GM19463 (cell line): ENCODE measurements around the gene ATP11A.

Source experiments
- ATAC-seq: cut with Tn5 transposase; IDR thresholded peaks from one replicate; pipeline ENCODE4 v1.9.1; 2021; ENCODE audit warnings: mild to moderate bottlenecking, moderate library complexity; ENCODE audit not compliant: unreplicated experiment

ATP11A gene

GRCh38 chr13:112756967-112757758 is 67.3 kb downstream of the ATP11A start:
- ATAC-seq, result no peak

- ATAC-seq, result no peak
Observed at GRCh38 chr13:112757759-112758086, 67.9 kb downstream of the ATP11A start.

- ATAC-seq, result no peak
Observed at GRCh38 chr13:112759053-112759452, 69.2 kb downstream of the ATP11A start.

DNA sequence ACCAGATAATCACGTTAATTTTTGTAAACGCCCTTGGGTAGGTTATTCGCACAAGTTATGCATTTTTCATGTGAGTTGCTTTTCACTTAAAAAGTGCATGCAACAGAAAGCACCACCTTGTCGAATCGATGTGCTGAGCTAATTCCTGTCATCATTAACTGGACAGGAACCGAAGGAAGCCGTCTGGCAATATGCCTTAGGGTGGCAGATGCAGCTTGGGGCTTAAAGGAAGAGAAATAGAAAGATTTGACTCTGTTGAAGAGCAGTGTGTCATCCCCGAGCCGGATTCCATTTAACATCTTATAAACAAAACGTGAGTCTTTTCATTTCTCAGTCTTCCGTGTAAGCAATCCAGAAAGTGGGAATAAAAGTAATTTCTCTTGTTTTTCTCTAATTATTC is 70.0 kb downstream of the ATP11A start:
- no peak for ATAC-seq

GRCh38 chr13:112760435-112760834 is 70.6 kb downstream of the ATP11A start:
- ATAC-seq, result no peak

DNA sequence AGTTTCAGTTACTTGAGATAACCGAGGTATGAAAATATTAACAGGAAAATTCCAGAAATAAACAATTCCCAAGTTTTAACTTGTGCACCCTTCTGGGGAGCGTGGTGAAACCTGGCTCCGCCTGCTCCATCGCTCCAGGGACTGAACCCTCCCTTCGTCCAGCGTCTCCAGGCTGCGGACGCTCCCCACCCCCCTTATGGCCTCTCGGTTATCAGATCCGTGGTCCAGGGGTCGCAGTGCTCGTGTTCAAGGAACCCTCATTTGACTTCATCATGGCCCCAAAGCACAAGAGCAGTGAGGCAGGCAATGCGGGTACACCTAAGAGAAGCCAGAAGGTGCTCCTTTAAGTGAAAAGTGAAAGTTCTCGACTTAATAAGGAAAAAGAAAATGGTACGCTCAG is 71.1 kb downstream of the ATP11A start:
- no peak for ATAC-seq

- no peak for ATAC-seq
Observed at GRCh38 chr13:112761701-112762689, 72.2 kb downstream of the ATP11A start.

- ATAC-seq, result no peak
Observed at GRCh38 chr13:112762690-112763080, 72.8 kb downstream of the ATP11A start.

DNA sequence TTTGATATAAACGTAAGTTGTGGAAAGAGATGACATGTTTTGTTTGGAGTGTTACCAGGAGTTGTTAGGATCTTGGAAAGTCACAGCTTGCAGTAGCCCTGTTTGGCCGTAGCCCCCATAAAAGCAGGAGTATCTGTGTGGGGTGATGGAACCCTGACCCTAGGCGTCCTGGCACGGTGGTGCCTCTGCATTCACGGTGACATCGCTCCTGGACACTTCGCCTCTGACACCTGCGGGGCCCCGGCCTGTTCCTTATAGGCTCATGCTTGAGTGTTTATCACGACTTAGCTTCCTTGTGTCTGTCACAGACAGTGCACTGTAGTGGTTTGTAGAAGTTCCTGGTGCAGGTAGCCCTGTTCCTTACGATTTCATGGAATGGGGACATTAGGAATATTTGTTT is 74.2 kb downstream of the ATP11A start:
- no peak for ATAC-seq

DNA sequence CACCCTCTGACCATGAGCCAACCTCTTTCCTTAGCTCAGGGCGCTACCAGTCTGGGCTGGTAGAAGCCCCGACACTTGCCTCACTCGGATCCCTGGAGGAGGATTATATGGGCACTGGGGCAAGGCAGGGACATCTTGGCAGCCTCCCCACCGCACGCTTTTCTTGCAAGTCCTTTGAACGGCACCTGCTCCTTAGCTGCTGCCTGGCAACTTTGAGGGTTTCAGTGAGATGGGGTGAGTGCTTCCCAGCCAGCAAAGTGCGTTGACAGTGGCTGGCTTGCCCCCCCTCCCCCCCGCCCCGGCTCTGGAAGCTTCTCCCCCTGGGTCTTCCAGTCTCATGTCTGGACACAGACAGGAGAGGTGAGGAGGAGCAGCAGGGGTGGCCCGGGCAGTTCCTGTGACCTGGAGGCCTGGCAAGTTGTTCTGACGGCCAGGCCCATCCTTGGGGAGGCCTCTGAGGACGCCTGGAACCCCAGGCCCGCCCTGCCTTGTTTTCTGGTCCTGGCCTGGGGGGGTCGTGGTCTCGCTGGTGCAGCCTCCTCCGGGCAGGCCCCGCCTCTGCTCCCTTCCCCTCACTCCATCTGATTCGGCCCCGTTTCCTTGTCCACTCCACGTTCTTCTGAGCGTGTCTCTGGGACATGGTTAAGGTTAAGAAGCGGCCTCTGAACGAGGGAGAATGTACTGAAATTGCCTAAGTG is 75.2 kb downstream of the ATP11A start:
- no peak for ATAC-seq

DNA sequence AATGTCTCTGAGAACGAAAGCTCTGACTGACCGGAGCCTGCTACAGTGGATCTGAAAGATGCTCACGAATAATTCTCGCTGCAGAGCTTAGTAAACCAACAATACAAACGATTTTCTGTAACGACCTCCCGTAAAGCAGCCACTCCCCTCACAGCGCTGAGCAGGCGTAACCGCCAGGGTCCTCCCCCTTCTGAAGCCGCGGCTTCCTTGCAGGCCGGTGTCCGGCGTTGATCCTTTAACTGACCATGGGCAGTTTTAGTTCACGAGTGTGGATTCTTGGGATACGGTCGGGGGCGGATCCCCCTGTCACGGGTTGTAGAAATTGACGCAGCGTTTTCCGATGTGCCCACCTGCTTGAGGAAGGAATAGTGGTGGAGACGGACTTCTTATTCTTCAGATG is 75.9 kb downstream of the ATP11A start:
- ATAC-seq, result no peak

- no peak for ATAC-seq
Observed at GRCh38 chr13:112766336-112766735, 76.5 kb downstream of the ATP11A start.

DNA sequence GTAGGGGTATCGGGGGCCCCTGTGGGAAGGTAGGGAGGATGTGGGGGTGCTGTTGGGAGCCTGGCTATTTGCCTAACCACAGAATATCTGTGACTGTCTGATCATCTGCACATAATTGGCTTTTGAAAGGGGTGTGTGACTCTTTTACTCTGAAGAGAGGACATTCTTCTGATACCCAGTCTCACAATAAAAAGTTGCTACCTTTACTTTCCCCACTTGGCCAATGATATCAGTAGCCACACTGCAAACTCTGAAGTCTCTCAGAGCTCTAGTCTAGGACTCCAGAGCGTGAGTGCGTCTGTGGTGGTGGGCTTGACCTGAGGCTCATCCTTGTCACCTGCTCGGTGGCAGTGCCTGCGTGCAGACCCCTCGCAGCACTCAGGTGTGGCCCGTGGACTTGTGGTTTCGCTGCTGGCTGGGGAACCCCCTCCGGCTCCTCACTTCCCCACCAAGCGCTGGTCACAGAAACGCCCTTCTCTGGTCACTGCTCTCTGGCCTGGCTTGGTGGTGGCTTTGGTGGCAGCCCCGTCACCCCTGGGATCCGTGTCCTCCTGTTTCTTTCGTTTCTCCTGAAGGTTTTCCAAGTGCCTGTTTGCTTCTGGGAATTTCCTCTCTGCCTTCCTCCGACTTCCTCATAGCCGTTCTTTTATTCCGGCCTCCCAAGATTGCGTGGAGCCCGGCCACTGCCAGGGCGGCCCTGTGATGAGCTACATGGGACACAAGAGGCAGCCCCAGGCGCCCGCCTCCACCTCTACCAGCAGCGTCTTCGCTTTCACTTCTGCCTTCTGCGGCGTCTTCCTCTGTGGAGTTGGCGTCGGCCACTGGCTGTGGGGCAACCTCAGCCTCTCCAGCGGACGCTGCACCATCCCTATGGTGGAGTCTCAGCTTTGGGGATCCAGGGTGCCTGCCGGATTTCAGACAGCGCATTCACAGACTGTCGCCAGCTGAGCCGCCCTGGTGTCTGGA is 78.0 kb downstream of the ATP11A start:
- ATAC-seq, result peak; percentile 61

DNA sequence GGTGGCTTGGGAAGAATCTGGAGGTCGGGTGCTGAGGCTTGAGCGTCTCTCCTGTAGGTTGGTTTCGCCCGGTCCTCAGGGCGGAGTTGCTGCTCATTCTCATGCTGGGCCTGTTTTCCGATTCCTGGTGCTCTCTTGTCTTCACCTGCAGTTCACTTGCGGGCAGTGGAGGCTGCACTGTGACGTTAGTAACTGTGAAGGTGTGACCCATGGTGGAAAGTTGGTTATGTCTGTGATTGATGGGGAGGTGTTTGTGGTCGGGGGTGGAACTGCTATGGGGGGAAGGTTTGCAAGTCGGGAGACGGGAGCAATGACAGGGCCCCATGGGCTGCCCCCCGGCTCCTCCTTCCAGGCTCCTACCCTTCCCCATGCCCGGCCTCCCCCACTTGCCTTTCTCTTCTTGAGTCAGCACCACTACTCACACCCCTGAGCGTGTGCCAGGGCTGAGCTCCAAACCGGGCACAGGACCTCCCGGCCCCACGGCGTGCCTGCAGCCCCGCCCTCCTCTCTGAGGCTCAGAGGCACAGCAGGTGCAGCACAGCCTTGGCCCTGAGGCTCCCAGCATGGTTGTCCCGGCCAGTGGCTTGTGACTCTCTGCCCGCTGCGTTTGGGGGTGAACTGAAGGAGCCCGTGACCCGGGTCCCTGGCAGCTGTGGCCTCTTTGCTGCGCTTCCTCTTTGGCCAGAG is 79.1 kb downstream of the ATP11A start:
- no peak for ATAC-seq

GRCh38 chr13:112769615-112770014 is 79.8 kb downstream of the ATP11A start:
- no peak for ATAC-seq

DNA sequence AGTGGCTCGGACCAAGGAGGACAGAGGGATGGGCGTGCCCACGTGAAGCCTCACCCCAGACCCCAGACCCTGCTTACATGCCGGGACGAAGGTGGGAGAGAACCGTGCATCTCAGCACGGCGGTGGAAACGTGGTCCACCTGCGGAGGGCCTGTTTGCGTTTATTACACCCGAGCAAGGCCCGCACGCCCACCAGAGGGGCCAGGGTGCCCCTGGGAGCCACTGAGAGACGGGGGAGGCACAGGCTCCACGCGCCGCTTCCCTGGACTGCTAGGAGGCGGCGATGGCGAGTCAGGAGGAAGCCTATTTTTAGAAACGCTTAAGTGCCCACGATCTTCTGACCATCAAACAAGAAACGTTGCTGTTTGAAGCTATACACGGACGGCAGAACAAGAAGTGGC is 80.7 kb downstream of the ATP11A start:
- ATAC-seq, result no peak

DNA sequence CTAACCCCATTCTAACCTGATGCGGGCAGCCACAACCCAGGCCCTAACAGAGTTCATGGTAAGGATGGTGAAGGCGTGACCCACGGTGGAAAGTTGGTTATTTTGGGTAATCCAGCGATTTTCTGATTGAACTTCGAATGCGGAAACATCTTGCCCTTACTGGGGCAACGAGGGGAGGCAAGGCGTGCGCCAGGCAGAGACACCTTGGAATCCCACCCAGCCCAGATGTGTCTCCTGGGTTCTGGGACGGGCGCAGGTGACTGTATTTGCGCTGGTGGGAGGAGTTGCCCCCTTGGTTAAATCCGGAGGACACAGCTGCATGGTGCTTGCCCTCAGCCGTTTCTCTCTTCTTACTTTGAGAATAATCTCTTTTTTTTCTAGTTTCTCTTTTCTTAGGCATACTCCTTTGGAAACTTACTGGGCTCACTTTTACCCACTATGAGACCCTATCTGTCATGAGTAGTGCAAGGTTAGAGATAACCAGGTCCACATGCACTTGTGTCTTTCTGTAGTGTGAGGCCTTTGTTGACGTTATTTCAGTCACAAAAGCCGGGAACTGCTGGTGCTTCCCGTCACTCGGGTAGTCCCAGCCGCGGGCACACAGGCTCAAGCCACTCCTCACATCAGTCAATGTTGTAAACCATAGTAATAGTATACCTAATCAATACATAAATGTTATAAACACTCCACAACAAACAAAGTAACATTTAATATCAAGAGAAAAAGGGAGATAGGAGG is 81.5 kb downstream of the ATP11A start:
- no peak for ATAC-seq

DNA sequence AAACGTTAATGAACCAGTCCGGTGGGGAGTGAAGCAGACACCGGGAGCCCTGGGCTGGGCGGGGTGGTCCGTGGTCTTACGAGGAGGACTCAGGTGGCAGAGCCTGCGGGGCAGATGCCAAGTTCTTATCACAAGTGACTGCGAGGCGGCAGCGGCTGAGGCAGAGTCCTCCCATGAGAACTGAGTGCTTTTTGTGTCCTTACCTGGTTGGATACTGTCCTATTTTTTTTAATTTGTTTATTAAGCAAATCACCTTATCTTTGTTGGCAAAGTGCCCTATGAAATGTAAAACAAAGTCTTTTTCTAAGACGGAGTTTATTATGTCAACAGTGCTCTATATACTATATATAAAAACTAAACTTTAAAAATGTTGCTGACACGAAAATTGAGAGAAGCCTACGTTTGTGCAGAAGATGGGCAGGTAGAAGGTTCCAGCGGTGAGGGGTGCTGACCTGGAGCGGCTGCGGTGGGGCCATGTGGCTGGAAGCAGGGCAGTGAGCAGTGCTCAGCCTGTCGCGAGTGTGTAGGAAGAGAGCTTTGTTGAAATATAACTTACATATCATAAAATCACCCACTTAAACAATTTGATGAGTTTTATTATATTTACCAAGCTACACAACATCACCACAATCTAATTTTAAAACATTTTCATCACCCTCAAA is 82.2 kb downstream of the ATP11A start:
- no peak for ATAC-seq

DNA sequence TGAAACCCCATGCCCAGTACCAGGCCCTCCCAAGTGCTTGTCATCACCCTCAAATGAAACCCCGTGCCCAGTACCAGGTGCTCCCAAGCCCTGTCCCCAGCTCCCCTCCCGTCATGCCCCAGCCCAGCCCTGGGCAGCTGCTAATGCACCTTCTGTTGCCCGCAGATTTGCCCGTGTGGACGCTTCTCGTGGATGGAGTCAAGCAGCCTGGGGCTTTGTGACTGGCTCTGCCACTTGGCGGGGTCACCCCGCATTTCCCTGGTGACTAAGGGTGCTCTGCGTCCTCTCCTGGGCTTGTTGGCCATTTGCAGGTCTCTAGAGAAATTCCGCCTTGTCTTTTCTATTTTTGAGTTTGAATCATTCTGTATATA is 82.7 kb downstream of the ATP11A start:
- ATAC-seq, result no peak
